Measurements from ENCODE around the gene PGBD2. TPM values are rescaled to one million over a fixed set of nuclear protein-coding genes. Genes with fewer than 3 reads are reported as not detected.

Gene PGBD2
- total RNA-seq, 2 experiments from 2014 or later, result 6.3 to 7.7 TPM

GRCh38 chr1:248897412-248898337 is 8.4 kb upstream of the PGBD2 start:
- DNase-seq, result no peak
- peaks cover 66% of the 10 kb centered on the region for H3K27me3 Mint-ChIP-seq
- H3K4me1 Mint-ChIP-seq, result peaks cover 16% of the 10 kb centered on the region
- no peaks in the 10 kb centered on the region for H3K9me3 Mint-ChIP-seq (ENCODE audit: low read depth)
- H3K4me3 Mint-ChIP-seq, result no peak overlapping the region
- CTCF ChIA-PET, result no interaction called here
- no peak for ATAC-seq
- peaks cover 2% of the 10 kb centered on the region for H3K36me3 Mint-ChIP-seq
- no peak overlapping the region for H3K27ac Mint-ChIP-seq

- ATAC-seq, result no peak
- Mint-ChIP-seq H3K36me3 (peaks cover 2% of the 10 kb centered on the region), H3K27me3 (peaks cover 49% of the 10 kb centered on the region), H3K9me3 (ENCODE audit: low read depth) (no peaks in the 10 kb centered on the region), H3K4me1 (peaks cover 25% of the 10 kb centered on the region), H3K4me3 (no peak overlapping the region), H3K27ac (no peak overlapping the region)
- no peak for DNase-seq
- CTCF ChIA-PET, result no interaction called here
These were observed 5.4 kb upstream of the PGBD2 start for GRCh38 chr1:248900637-248901036.

GRCh38 chr1:248901578-248901977 is 4.5 kb upstream of the PGBD2 start:
- peaks cover 43% of the 10 kb centered on the region for H3K27me3 Mint-ChIP-seq
- H3K4me1 Mint-ChIP-seq, result peaks cover 26% of the 10 kb centered on the region
- peaks cover 2% of the 10 kb centered on the region for H3K36me3 Mint-ChIP-seq
- H3K9me3 Mint-ChIP-seq (ENCODE audit: low read depth), result no peaks in the 10 kb centered on the region
- DNase-seq, result no peak
- no peak overlapping the region for H3K27ac Mint-ChIP-seq
- CTCF ChIA-PET, result interaction anchor here (0.7 to 0.8 kb wide), 2 partner anchors 14 to 60 kb away, joined by 3 read pairs; no protein-coding TSS in a partner anchor
- H3K4me3 Mint-ChIP-seq, result no peak overlapping the region
- ATAC-seq, result no peak

GRCh38 chr1:248904437-248905216 is 1.4 kb upstream of the PGBD2 start:
- DNase-seq (no peak), ATAC-seq (no peak)
- H3K9me3 Mint-ChIP-seq (ENCODE audit: low read depth), result no peaks in the 10 kb centered on the region
- peaks cover 21% of the 10 kb centered on the region for H3K27me3 Mint-ChIP-seq
- no peak overlapping the region for H3K4me3 Mint-ChIP-seq
- peak overlapping the region; percentile 25 for H3K27ac Mint-ChIP-seq
- H3K4me1 Mint-ChIP-seq, result peaks cover 45% of the 10 kb centered on the region
- CTCF ChIA-PET, result interaction anchor here (1.1 to 1.8 kb wide), 2 partner anchors 17 to 31 kb away, joined by 4 to 6 read pairs; no protein-coding TSS in a partner anchor
- no peaks in the 10 kb centered on the region for H3K36me3 Mint-ChIP-seq

- H3K4me3 Mint-ChIP-seq, result peak overlapping the region; percentile 83
- CTCF ChIA-PET, result interaction anchor here (1.0 to 1.9 kb wide), 4 partner anchors 31 to 79 kb away, joined by 3 to 10 read pairs (median 5); partner anchors contain the start of genes SH3BP5L and ZNF692
- no peaks in the 10 kb centered on the region for H3K36me3 Mint-ChIP-seq
- H3K4me1 Mint-ChIP-seq, result peaks cover 49% of the 10 kb centered on the region
- DNase-seq, result no peak
- no peaks in the 10 kb centered on the region for H3K9me3 Mint-ChIP-seq (ENCODE audit: low read depth)
- peaks cover 11% of the 10 kb centered on the region for H3K27me3 Mint-ChIP-seq
- no peak for ATAC-seq
- peak overlapping the region; percentile 97 for H3K27ac Mint-ChIP-seq
These were observed 400 bp upstream of the PGBD2 start for GRCh38 chr1:248905662-248906008.

- peaks cover 39% of the 10 kb centered on the region for H3K4me1 Mint-ChIP-seq
- no peak for ATAC-seq
These were observed 972 bp downstream of the PGBD2 start for GRCh38 chr1:248906753-248907661.

GRCh38 chr1:248910761-248911160 is 4.7 kb downstream of the PGBD2 start:
- peaks cover 31% of the 10 kb centered on the region for H3K4me1 Mint-ChIP-seq
- ATAC-seq (no peak), DNase-seq (no peak)
- H3K36me3 Mint-ChIP-seq, result peaks cover 14% of the 10 kb centered on the region
- no peaks in the 10 kb centered on the region for H3K9me3 Mint-ChIP-seq (ENCODE audit: low read depth)
- CTCF ChIA-PET, result no interaction called here
- H3K27ac Mint-ChIP-seq, result no peak overlapping the region
- no peaks in the 10 kb centered on the region for H3K27me3 Mint-ChIP-seq
- H3K4me3 Mint-ChIP-seq, result no peak overlapping the region

More at GRCh38 chr1:248906753-248907661, 972 bp downstream of the PGBD2 start:
- Mint-ChIP-seq H3K27ac (peak overlapping the region; percentile 91), H3K36me3 (peaks cover 3% of the 10 kb centered on the region), H3K4me3 (peak overlapping the region; percentile 83), H3K27me3 (peaks cover 5% of the 10 kb centered on the region), H3K9me3 (ENCODE audit: low read depth) (no peaks in the 10 kb centered on the region)
- DNase-seq, result no peak
- CTCF ChIA-PET, result interaction anchor here (0.7 to 1.9 kb wide), 2 partner anchors 48 to 65 kb away, joined by 4 to 10 read pairs; partner anchors contain the start of gene ZNF692

GRCh38 chr1:248913933-248914332 is 7.9 kb downstream of the PGBD2 start:
- H3K4me1 Mint-ChIP-seq, result peaks cover 15% of the 10 kb centered on the region
- no peak for DNase-seq
- H3K27ac Mint-ChIP-seq, result no peak overlapping the region
- ATAC-seq, result no peak
- CTCF ChIA-PET, result no interaction called here
- H3K4me3 Mint-ChIP-seq, result no peak overlapping the region
- no peaks in the 10 kb centered on the region for H3K9me3 Mint-ChIP-seq (ENCODE audit: low read depth)
- no peaks in the 10 kb centered on the region for H3K27me3 Mint-ChIP-seq
- peaks cover 29% of the 10 kb centered on the region for H3K36me3 Mint-ChIP-seq

GRCh38 chr1:248914796-248915381 is 8.9 kb downstream of the PGBD2 start:
- DNase-seq, result no peak
- CTCF ChIA-PET, result no interaction called here
- no peak overlapping the region for H3K27ac Mint-ChIP-seq

GRCh38 chr1:248918131-248918530 is 12.1 kb downstream of the PGBD2 start:
- Mint-ChIP-seq H3K27ac (no peak overlapping the region), H3K36me3 (peaks cover 53% of the 10 kb centered on the region), H3K4me3 (no peak overlapping the region), H3K4me1 (no peaks in the 10 kb centered on the region), H3K27me3 (no peaks in the 10 kb centered on the region), H3K9me3 (ENCODE audit: low read depth) (no peaks in the 10 kb centered on the region)
- ATAC-seq (no peak), DNase-seq (no peak)
- CTCF ChIA-PET, result no interaction called here

More at GRCh38 chr1:248914796-248915381, 8.9 kb downstream of the PGBD2 start:
- Mint-ChIP-seq H3K36me3 (peaks cover 37% of the 10 kb centered on the region), H3K27me3 (no peaks in the 10 kb centered on the region), H3K4me3 (no peak overlapping the region), H3K4me1 (peaks cover 6% of the 10 kb centered on the region), H3K9me3 (ENCODE audit: low read depth) (no peaks in the 10 kb centered on the region)
- ATAC-seq, result no peak

GRCh38 chr1:248923352-248924338 is 17.6 kb downstream of the PGBD2 start:
- H3K27ac Mint-ChIP-seq, result peak overlapping the region; percentile 48
- peaks cover 8% of the 10 kb centered on the region for H3K27me3 Mint-ChIP-seq
- H3K36me3 Mint-ChIP-seq, result peaks cover 28% of the 10 kb centered on the region
- CTCF ChIA-PET, result interaction anchor here (0.7 to 2.8 kb wide), 4 partner anchors 21 to 98 kb away, joined by 3 to 8 read pairs (median 4); partner anchors contain the start of gene SH3BP5L
- H3K4me1 Mint-ChIP-seq, result peaks cover 51% of the 10 kb centered on the region
- no peak for ATAC-seq
- H3K4me3 Mint-ChIP-seq, result no peak overlapping the region
- no peaks in the 10 kb centered on the region for H3K9me3 Mint-ChIP-seq (ENCODE audit: low read depth)
- no peak for DNase-seq
